NCI-H1048 (cell line): ENCODE data around the gene FAM177B.

Experiments used
- DNase-seq: peaks from one replicate; lab custom pipeline; 2025; lab: John Stamatoyannopoulos, UW

FAM177B gene

GRCh38 chr1:222786121-222786520, 49.1 kb downstream of the FAM177B start:
- DNase-seq: no peak

GRCh38 chr1:222787729-222788128, 50.7 kb downstream of the FAM177B start:
- DNase-seq: no peak

GRCh38 chr1:222788402-222789156, 51.6 kb downstream of the FAM177B start:
- no peak for DNase-seq

GRCh38 chr1:222790115-222790514, 53.1 kb downstream of the FAM177B start:
- DNase-seq: no peak

GRCh38 chr1:222790520-222790919, 53.5 kb downstream of the FAM177B start:
- DNase-seq: no peak

- DNase-seq: no peak
Observed at GRCh38 chr1:222791006-222791710, 54.2 kb downstream of the FAM177B start.

- DNase-seq: no peak
Observed at GRCh38 chr1:222792744-222793143, 55.7 kb downstream of the FAM177B start.

GRCh38 chr1:222794656-222795474, 57.9 kb downstream of the FAM177B start:
- DNase-seq: no peak

GRCh38 chr1:222798116-222798515, 61.1 kb downstream of the FAM177B start:
- DNase-seq: no peak

GRCh38 chr1:222798975-222799374, 62.0 kb downstream of the FAM177B start:
- DNase-seq: no peak
